Measurements from ENCODE around the gene PHYKPL. TPM values are rescaled to one million over a fixed set of nuclear protein-coding genes. Genes with fewer than 3 reads are reported as not detected.
"Not testable (repeated sequence)": the region's sequence is repeated elsewhere in the genome, so short reads cannot be mapped to it uniquely, and the experiment has no call there.

The PHYKPL gene
- polyA plus RNA-seq, 1 experiment = 48.5 TPM

- no peak for DNase-seq (ENCODE audit: low read depth)
- TF ChIP-seq CTCF (IDR thresholded peaks at IDR 0.05; ENCODE audit: insufficient read depth, low read depth, low read length) = no peak
- Histone ChIP-seq H3K36me3 (ENCODE audit: control insufficient read depth, insufficient read depth, low read length) (peaks cover 8% of the 10 kb centered on the region), H3K4me3 (ENCODE audit: low read depth, low read length) (peak overlapping the region; percentile 77), H3K27me3 (ENCODE audit: control insufficient read depth, insufficient read depth, low read length) (no peaks in the 10 kb centered on the region)
- POLR2A ChIA-PET = interaction anchor here (0.6 to 0.9 kb wide), 2 partner anchors 12 to 382 kb away, joined by 3 read pairs; no protein-coding TSS in a partner anchor
- CTCF ChIA-PET = interaction anchor here (1.2 to 1.5 kb wide), 2 partner anchors 17 to 20 kb away, joined by 3 read pairs; no protein-coding TSS in a partner anchor
Observed at GRCh38 chr5:178231539-178232123, 971 bp downstream of the PHYKPL start.

- ChIA-PET CTCF (interaction anchor here (1.2 to 1.5 kb wide), 3 partner anchors 17 to 19 kb away, joined by 3 read pairs; no protein-coding TSS in a partner anchor), POLR2A (interaction anchor here (0.6 to 0.9 kb wide), 3 partner anchors 10 to 382 kb away, joined by 3 to 6 read pairs (median 3); no protein-coding TSS in a partner anchor)
- H3K36me3 ChIP-seq (ENCODE audit: control insufficient read depth, insufficient read depth, low read length) = peaks cover 8% of the 10 kb centered on the region
- H3K4me3 ChIP-seq (ENCODE audit: low read depth, low read length) = peak overlapping the region; percentile 77
- no peak for DNase-seq (ENCODE audit: low read depth)
- H3K27me3 ChIP-seq (ENCODE audit: control insufficient read depth, insufficient read depth, low read length) = no peaks in the 10 kb centered on the region
- no peak for TF ChIP-seq CTCF (IDR thresholded peaks at IDR 0.05; ENCODE audit: insufficient read depth, low read depth, low read length)
Observed at GRCh38 chr5:178230879-178231538, 1.6 kb downstream of the PHYKPL start.

GRCh38 chr5:178229861-178230260 lies 2.7 kb downstream of the PHYKPL start:
- POLR2A ChIA-PET = no interaction called here
- Histone ChIP-seq H3K4me3 (ENCODE audit: low read depth, low read length) (no peak overlapping the region), H3K36me3 (ENCODE audit: control insufficient read depth, insufficient read depth, low read length) (peaks cover 8% of the 10 kb centered on the region), H3K27me3 (ENCODE audit: control insufficient read depth, insufficient read depth, low read length) (no peaks in the 10 kb centered on the region)
- CTCF ChIA-PET = interaction anchor here (0.6 to 1.2 kb wide), 3 partner anchors 14 to 18 kb away, joined by 3 to 4 read pairs (median 3); no protein-coding TSS in a partner anchor
- no peak for DNase-seq (ENCODE audit: low read depth)
- no peak for TF ChIP-seq CTCF (IDR thresholded peaks at IDR 0.05; ENCODE audit: insufficient read depth, low read depth, low read length)

GRCh38 chr5:178229111-178229510 lies 3.5 kb downstream of the PHYKPL start:
- DNase-seq (ENCODE audit: low read depth); POLR2A ChIA-PET; H3K4me3 ChIP-seq (ENCODE audit: low read depth, low read length); H3K27me3 ChIP-seq (ENCODE audit: control insufficient read depth, insufficient read depth, low read length); H3K36me3 ChIP-seq (ENCODE audit: control insufficient read depth, insufficient read depth, low read length): not testable (repeated sequence)
- CTCF ChIA-PET = interaction anchor here (1.0 kb wide), 1 partner anchor 17 kb away, joined by 4 read pairs; no protein-coding TSS in a partner anchor

GRCh38 chr5:178228609-178229008 lies 4.0 kb downstream of the PHYKPL start:
- H3K36me3 ChIP-seq (ENCODE audit: control insufficient read depth, insufficient read depth, low read length) = peaks cover 9% of the 10 kb centered on the region
- ChIA-PET POLR2A (no interaction called here), CTCF (no interaction called here)
- H3K4me3 ChIP-seq (ENCODE audit: low read depth, low read length) = no peak overlapping the region
- TF ChIP-seq CTCF (IDR thresholded peaks at IDR 0.05; ENCODE audit: insufficient read depth, low read depth, low read length) = no peak
- no peak for DNase-seq (ENCODE audit: low read depth)
- H3K27me3 ChIP-seq (ENCODE audit: control insufficient read depth, insufficient read depth, low read length) = no peaks in the 10 kb centered on the region
